Adrenal gland (tissue), 12 donors: ENCODE data around the gene PEX10. TPM values are rescaled to one million over a fixed set of nuclear protein-coding genes. Genes with fewer than 3 reads are reported as not detected.

Experiments used
- DNase-seq, 7 donors: peaks; one replicate each; pipeline ENCODE4 v3.0.0-alpha.2; 2019 to 2020
- H3K27ac ChIP-seq, 5 donors: fragments of 200-600 bp; sonication (generic) in 4 of 5; 1 replicate in 3 of 5; 2 replicates in 2 of 5; pipeline versions ENCODE4 v1.5.1 to v1.8.0; 2016 to 2020; ENCODE audit warnings: mild to moderate bottlenecking in 1 of 5
- H3K27me3 ChIP-seq: fragments of 200-600 bp; 2 replicates; pipeline ENCODE4 v1.8.0; 2021
- H3K36me3 ChIP-seq, 2 donors: fragments of 200-600 bp; replicated peaks in 1 of 2; 1 replicate in 1 of 2; 2 replicates in 1 of 2; pipeline versions ENCODE4 v1.5.1 to v1.8.0; 2018 to 2022
- H3K4me1 ChIP-seq, 2 donors: fragments of 200-600 bp; replicated peaks in 1 of 2; 1 replicate in 1 of 2; 2 replicates in 1 of 2; pipeline versions ENCODE4 v1.5.1 to v1.8.0; 2018 to 2021
- H3K4me3 ChIP-seq, 4 donors: fragments of 200-600 bp; sonication (generic) in 3 of 4; one replicate each; pipeline ENCODE4 v1.5.1; 2016 to 2018
- H3K9me3 ChIP-seq, 3 donors: fragments of 200-600 bp; sonication (generic) in 1 of 3; replicated peaks in 1 of 3; 1 replicate in 2 of 3; 2 replicates in 1 of 3; pipeline versions ENCODE4 v1.5.1 to v1.8.0; 2016 to 2021
- POLR2A ChIP-seq, 2 donors: fragments of 450-650 bp; IDR thresholded peaks; one replicate each; pipeline ENCODE4 v1.6.1; 2017; ENCODE audit warnings: antibody characterized with exemption in 2 of 2, mild to moderate bottlenecking in 2 of 2, moderate library complexity in 1 of 2
- WGBS, 4 donors: extraction: QIAGEN DNeasy Blood & Tissue Kit in 2 of 4; methylation state at CpG; one replicate each; pipeline versions ENCODE4 v1.1.5 to v1.1.7; 2013 to 2017; 5-methylcytosine and 5-hydroxymethylcytosine counted together
- intact Hi-C, 2 donors: fragments of 100-400 bp; cut with DNase I; formaldehyde crosslinking; loops; one replicate each; pipeline versions ENCODE4 v1.14.1 to v1.15.0; 2022 to 2023
- polyA plus RNA-seq, 3 donors: library from polyadenylated mRNA; stranded (reverse); fragments of 200-250 nt in 2 of 3; fragments of 350-450 nt in 1 of 3; fragmentation: Illumina TruSeq in 1 of 3; extraction: RNeasy Lipid Tissue Mini Kit (QIAGEN cat#74804) in 1 of 3; gene quantifications; one replicate each; pipeline ENCODE4 v1.2.3, GENCODE V29; 2013 to 2014
- total RNA-seq, 9 donors: library from RNA; depleted of rRNA in 4 of 9; stranded (reverse); fragments of >200 nt in 4 of 9; fragments of 120-200 nt in 1 of 9; fragmentation: NEBNext Ultra II Directional in 1 of 9; extraction: Animal tissue kit (Norgen Biotek cat#: 25700) in 1 of 9; gene quantifications; one replicate each; pipeline versions ENCODE4 v1.1.0 to v1.2.4, GENCODE V29; 2013 to 2023
- TF ChIP-seq, protein P1 (sequence below), 6 experiments: fragments of 450-650 bp in 4 of 6; fragments of 200-600 bp in 2 of 6; sonication (generic) in 1 of 6; IDR thresholded peaks; 1 replicate in 5 of 6; 2 replicates in 1 of 6; pipeline versions ENCODE4 v1.5.1 to v1.8.0; 2016 to 2021; ENCODE audit warnings: antibody characterized with exemption in 6 of 6, mild to moderate bottlenecking in 2 of 6, moderate library complexity in 1 of 6
- donor health status: healthy with polysubstance abuse.
- donor health status: Bipolar disorder and iron deficiency.
- donor health status: DM: yes; HTN: yes; CAD: no.
- donor health status: DM: no; HTN: no; CAD: no.
- donor health status: DM: no; HTN: no; CAD: no.
- donor health status: DM: yes; HTN: yes; CAD: no.

PEX10 gene
- total and polyA plus RNA-seq, 12 donors: 25.3 to 81.5 (median 44.7) TPM

DNA sequence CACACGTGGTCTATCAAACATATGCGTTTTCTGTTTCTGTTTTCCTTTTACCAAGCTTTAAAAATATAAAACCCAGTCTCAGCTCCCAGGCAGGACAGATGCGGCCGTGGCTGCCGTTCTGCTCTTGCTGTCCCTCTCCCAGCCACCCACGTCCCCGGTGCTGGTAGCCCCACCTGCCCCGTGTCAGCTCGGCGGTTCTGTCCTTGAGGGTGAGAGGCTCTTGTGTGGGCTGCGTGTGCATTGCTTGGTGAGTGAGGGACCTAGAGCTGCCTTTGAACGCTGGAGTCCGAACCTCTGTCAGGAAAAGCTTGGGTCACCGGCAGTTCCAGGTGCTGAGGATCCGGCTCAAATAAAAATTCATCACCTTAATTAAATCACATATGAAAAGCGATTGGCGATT lies 16.3 kb downstream of the PEX10 start:
- Histone ChIP-seq H3K4me3 (no peak overlapping the region), H3K27ac (no peak overlapping the region), H3K9me3 (no peaks in the 10 kb centered on the region), H3K4me1 (peaks cover 6 to 28% of the 10 kb centered on the region in 2 donors), H3K27me3 (no peaks in the 10 kb centered on the region), H3K36me3 (peaks cover 0 to 68% of the 10 kb centered on the region in 2 donors)
- WGBS, 4 donors: 66 to 78% (median 69%) methylated on average over 14 to 17 of the region's 17 CpGs
- intact Hi-C loops: no loop called here
- no peak for DNase-seq
- no peak for TF ChIP-seq POLR2A (IDR thresholded peaks at IDR 0.05)
- TF ChIP-seq, protein P1, sequence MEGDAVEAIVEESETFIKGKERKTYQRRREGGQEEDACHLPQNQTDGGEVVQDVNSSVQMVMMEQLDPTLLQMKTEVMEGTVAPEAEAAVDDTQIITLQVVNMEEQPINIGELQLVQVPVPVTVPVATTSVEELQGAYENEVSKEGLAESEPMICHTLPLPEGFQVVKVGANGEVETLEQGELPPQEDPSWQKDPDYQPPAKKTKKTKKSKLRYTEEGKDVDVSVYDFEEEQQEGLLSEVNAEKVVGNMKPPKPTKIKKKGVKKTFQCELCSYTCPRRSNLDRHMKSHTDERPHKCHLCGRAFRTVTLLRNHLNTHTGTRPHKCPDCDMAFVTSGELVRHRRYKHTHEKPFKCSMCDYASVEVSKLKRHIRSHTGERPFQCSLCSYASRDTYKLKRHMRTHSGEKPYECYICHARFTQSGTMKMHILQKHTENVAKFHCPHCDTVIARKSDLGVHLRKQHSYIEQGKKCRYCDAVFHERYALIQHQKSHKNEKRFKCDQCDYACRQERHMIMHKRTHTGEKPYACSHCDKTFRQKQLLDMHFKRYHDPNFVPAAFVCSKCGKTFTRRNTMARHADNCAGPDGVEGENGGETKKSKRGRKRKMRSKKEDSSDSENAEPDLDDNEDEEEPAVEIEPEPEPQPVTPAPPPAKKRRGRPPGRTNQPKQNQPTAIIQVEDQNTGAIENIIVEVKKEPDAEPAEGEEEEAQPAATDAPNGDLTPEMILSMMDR (IDR thresholded peaks at IDR 0.05): no peak

DNA sequence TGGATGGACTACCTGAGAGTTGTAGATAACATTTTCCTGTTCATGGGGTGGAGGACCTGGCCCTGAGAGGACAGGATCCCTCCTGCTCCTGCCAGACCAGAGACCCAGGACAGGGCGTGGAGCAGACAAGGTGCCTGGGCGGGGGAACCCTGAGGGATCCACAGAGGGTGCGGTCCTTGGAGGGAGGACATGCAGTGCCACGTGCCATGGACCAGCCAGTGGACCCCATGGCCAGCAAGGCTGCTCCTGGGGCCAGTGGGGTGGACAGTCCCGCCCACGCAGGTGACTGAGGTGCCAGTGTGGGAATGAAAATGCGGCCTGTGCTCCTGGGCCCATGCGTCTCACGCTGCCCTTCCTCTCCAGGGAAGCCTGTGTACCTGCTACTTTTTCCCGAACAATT lies 17.1 kb downstream of the PEX10 start:
- 84 to 94% (median 88%) methylated on average over 8 to 10 of the region's 10 CpGs for WGBS, 4 donors
- no peak for DNase-seq
- no peak for TF ChIP-seq POLR2A (IDR thresholded peaks at IDR 0.05)
- TF ChIP-seq, protein P1 (IDR thresholded peaks at IDR 0.05): no peak
- H3K27ac ChIP-seq: no peak overlapping the region
- peaks cover 10 to 36% of the 10 kb centered on the region in 2 donors for H3K4me1 ChIP-seq
- H3K9me3 ChIP-seq: no peaks in the 10 kb centered on the region
- no peak overlapping the region for H3K4me3 ChIP-seq
- intact Hi-C loops: no loop called here
- H3K36me3 ChIP-seq: peaks cover 0 to 61% of the 10 kb centered on the region in 2 donors
- H3K27me3 ChIP-seq: no peaks in the 10 kb centered on the region

DNA sequence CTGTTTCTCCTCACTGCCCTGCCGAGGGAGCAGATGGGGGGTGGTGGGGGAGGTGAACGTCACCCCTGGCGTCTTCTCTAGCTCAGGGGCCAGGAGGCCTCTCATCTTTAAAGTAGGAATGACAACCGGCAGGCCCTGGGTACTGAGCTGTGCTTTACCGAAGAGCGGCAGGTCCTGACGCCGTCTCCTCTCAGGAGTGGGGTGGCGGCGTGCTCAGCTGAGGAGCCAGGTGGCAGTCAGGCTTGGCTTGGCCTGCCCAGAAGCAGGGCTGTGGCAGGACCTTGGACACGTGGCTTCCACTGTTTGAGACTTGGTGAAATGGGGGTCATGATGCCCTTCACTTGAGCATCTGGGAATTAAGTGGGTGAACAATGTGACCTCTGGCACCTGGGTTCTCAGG lies 17.6 kb downstream of the PEX10 start:
- Histone ChIP-seq H3K4me3 (no peak overlapping the region), H3K9me3 (no peaks in the 10 kb centered on the region), H3K4me1 (peaks cover 10 to 37% of the 10 kb centered on the region in 2 donors), H3K27me3 (no peaks in the 10 kb centered on the region), H3K27ac (no peak overlapping the region), H3K36me3 (peaks cover 0 to 56% of the 10 kb centered on the region in 2 donors)
- intact Hi-C loops: no loop called here
- no peak for TF ChIP-seq POLR2A (IDR thresholded peaks at IDR 0.05)
- TF ChIP-seq, protein P1 (IDR thresholded peaks at IDR 0.05): no peak
- DNase-seq: no peak
- WGBS, 4 donors: 76 to 85% (median 81%) methylated on average over 8 to 11 of the region's 11 CpGs

DNA sequence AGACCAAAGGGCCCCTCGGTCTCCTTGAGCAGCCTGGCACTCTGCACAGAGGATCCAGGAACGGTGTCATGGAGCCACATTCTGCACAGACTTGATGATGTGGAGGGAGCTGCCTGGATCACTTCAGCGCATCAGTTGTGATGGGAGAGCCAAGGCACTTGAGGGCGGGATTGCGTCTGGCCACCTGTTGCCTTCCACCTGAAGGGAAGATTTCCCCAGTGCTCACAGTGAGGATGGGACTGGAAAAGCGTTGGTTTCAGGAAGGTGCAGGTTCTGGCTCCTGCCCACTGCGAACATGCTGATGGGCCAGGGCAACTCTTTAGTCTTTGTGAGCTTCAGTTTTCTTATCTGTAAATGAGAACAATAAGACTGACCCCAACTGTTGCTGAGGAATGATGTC lies 18.1 kb downstream of the PEX10 start:
- H3K9me3 ChIP-seq: no peaks in the 10 kb centered on the region

More for the DNA sequence above, 18.1 kb downstream of the PEX10 start:
- no peak overlapping the region for H3K4me3 ChIP-seq
- DNase-seq: no peak
- TF ChIP-seq POLR2A (IDR thresholded peaks at IDR 0.05): no peak
- TF ChIP-seq, protein P1 (IDR thresholded peaks at IDR 0.05): no peak
- intact Hi-C loops: no loop called here
- H3K27me3 ChIP-seq: no peaks in the 10 kb centered on the region
- H3K27ac ChIP-seq: no peak overlapping the region
- H3K36me3 ChIP-seq: peaks cover 0 to 51% of the 10 kb centered on the region in 2 donors
- H3K4me1 ChIP-seq: peaks cover 10 to 37% of the 10 kb centered on the region in 2 donors
- WGBS, 4 donors: 86 to 94% (median 87%) methylated on average over 6 to 7 of the region's 7 CpGs
